AG04450 (cell line): Measurements from ENCODE around the gene TRMT61A. TPM values are rescaled to one million over a fixed set of nuclear protein-coding genes. Genes with fewer than 3 reads are reported as not detected.
A peak's percentile ranks its signal among the peaks of the same experiment; 100 is the strongest.

Source experiments
- CTCF ChIA-PET: fragments of 300-600, 350-600 bp; formaldehyde crosslinking; extraction: SDS; loops from one replicate; lab custom pipeline; 2022; ENCODE audit warnings: antibody characterized with exemption, inconsistent platforms; lab: Charles Lee
- POLR2A ChIA-PET: fragments of 350-600 bp; formaldehyde crosslinking; extraction: SDS; loops from one replicate; lab custom pipeline; 2021; ENCODE audit warnings: antibody characterized with exemption, inconsistent platforms; lab: Yijun Ruan, JAX
- DNase-seq: peaks from one replicate; pipeline ENCODE4 v3.0.0-alpha.2; 2011; ENCODE audit warnings: low read depth, low spot score
- H3K27ac ChIP-seq: one replicate; pipeline ENCODE4 v1.5.1; 2012; ENCODE audit warnings: low read depth, low read length, control low read depth
- H3K27me3 ChIP-seq: one replicate; pipeline ENCODE4 v1.6.0; 2012; ENCODE audit warnings: low read length; ENCODE audit not compliant: control insufficient read depth, insufficient read depth
- H3K4me3 ChIP-seq: 2 replicates; pipeline ENCODE4 v1.5.1; 2011; ENCODE audit warnings: mild to moderate bottlenecking, low read depth, low read length, control low read depth
- H3K9me3 ChIP-seq: 2 replicates; pipeline ENCODE4 v1.5.1; 2012; ENCODE audit warnings: low read length; ENCODE audit not compliant: control insufficient read depth, insufficient read depth
- polyA plus RNA-seq: library from polyadenylated mRNA; depleted of rRNA; stranded (reverse); fragments of >200 nt; gene quantifications from 2 replicates; pipeline ENCODE4 v1.2.3, GENCODE V29; 2011
- TF ChIP-seq, protein P1 (sequence below): IDR thresholded peaks from 2 replicates; pipeline ENCODE4 v1.5.1; 2011; ENCODE audit warnings: low read depth, low read length, control low read depth, inconsistent platforms

TRMT61A gene
- polyA plus RNA-seq, 1 experiment = 4.4 TPM

DNA sequence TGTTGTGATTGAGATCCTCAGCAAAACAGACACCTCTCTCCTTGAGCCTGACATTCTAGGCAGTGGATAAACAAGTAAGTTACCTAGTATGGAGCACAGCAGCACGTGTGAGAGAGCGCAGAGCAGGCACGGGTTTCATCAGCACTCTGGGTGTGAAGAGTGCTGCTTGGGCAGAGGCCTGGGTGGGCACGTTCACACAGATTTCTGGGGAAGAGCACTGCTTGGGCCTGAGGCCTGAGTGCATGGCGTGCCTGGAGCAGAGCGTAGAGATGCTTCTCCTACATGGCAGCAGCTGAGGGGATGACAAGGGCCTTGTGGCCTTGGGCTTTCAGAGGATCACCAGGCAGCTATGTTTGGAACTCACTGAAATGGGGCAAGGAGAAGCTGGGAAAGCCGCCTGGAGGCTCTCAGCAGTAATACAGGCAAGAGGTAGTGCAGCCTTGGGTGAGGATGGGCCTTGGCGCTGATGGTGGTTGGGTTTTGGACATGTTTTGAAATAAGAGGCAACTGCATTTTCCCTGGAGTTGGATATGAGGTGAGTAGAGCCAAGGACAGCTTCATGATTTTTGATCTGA, 23.9 kb upstream of the TRMT61A start:
- TF ChIP-seq, protein P1, sequence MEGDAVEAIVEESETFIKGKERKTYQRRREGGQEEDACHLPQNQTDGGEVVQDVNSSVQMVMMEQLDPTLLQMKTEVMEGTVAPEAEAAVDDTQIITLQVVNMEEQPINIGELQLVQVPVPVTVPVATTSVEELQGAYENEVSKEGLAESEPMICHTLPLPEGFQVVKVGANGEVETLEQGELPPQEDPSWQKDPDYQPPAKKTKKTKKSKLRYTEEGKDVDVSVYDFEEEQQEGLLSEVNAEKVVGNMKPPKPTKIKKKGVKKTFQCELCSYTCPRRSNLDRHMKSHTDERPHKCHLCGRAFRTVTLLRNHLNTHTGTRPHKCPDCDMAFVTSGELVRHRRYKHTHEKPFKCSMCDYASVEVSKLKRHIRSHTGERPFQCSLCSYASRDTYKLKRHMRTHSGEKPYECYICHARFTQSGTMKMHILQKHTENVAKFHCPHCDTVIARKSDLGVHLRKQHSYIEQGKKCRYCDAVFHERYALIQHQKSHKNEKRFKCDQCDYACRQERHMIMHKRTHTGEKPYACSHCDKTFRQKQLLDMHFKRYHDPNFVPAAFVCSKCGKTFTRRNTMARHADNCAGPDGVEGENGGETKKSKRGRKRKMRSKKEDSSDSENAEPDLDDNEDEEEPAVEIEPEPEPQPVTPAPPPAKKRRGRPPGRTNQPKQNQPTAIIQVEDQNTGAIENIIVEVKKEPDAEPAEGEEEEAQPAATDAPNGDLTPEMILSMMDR = 0 out of 2 replicates have a peak, but pooled peaks have one; percentile 11
- Histone ChIP-seq H3K9me3 (no peaks in the 10 kb centered on the region), H3K27ac (no peak overlapping the region), H3K4me3 (no peak overlapping the region), H3K27me3 (no peaks in the 10 kb centered on the region)
- DNase-seq = no peak
- CTCF ChIA-PET = interaction anchor here (0.7 to 3.0 kb wide), 3 partner anchors 13 to 114 kb away, joined by 3 to 11 read pairs (median 11); no protein-coding TSS in a partner anchor
- POLR2A ChIA-PET = no interaction called here

GRCh38 chr14:103507751-103508150, 21.2 kb upstream of the TRMT61A start:
- POLR2A ChIA-PET = no interaction called here
- no peak overlapping the region for H3K4me3 ChIP-seq
- DNase-seq = no peak

GRCh38 chr14:103508521-103509329, 20.3 kb upstream of the TRMT61A start:
- Histone ChIP-seq H3K27ac (no peak overlapping the region), H3K27me3 (no peaks in the 10 kb centered on the region), H3K9me3 (no peaks in the 10 kb centered on the region), H3K4me3 (no peak overlapping the region)
- CTCF ChIA-PET = interaction anchor here (0.9 kb wide), 3 partner anchors 8 to 38 kb away, joined by 3 to 5 read pairs (median 3); no protein-coding TSS in a partner anchor
- no peak for DNase-seq
- POLR2A ChIA-PET = no interaction called here
- TF ChIP-seq, protein P1 = no peak

More at GRCh38 chr14:103507751-103508150, 21.2 kb upstream of the TRMT61A start:
- CTCF ChIA-PET = interaction anchor here (0.6 kb wide), 1 partner anchor 149 kb away, joined by 3 read pairs; no protein-coding TSS in a partner anchor
- TF ChIP-seq, protein P1 = no peak
- Histone ChIP-seq H3K9me3 (no peaks in the 10 kb centered on the region), H3K27ac (no peak overlapping the region), H3K27me3 (no peaks in the 10 kb centered on the region)

- CTCF ChIA-PET = interaction anchor here (1.0 kb wide), 1 partner anchor 9 kb away, joined by 5 read pairs; no protein-coding TSS in a partner anchor
These were observed 18.9 kb upstream of the TRMT61A start for GRCh38 chr14:103509864-103510723.

More at GRCh38 chr14:103509864-103510723, 18.9 kb upstream of the TRMT61A start:
- H3K9me3 ChIP-seq = no peaks in the 10 kb centered on the region; the same call in 1 of the 2 replicates
- no peaks in the 10 kb centered on the region for H3K27me3 ChIP-seq
- no peak for DNase-seq
- TF ChIP-seq, protein P1 = no peak
- H3K4me3 ChIP-seq = no peak overlapping the region
- no peak overlapping the region for H3K27ac ChIP-seq
- POLR2A ChIA-PET = no interaction called here
